Mesenteric fat pad (tissue), 1 donor: ENCODE data around the gene ADAMTS13. TPM values are rescaled to one million over a fixed set of nuclear protein-coding genes. Genes with fewer than 3 reads are reported as not detected.

Source experiments
- DNase-seq: peaks from one replicate; pipeline ENCODE4 v3.0.0-alpha.2; 2020; ENCODE audit warnings: low spot score
- total RNA-seq: library from RNA; stranded (reverse); fragmentation: NEBNext Ultra II Directional; extraction: Animal tissue kit (Norgen Biotek cat#: 25700); gene quantifications from one replicate; pipeline ENCODE4 v1.2.1, GENCODE V29; 2021
- donor health status: DM: yes; HTN: yes; CAD: no.

Gene ADAMTS13
- total RNA-seq, 1 donor from 2014 or later = 0.64 TPM

GRCh38 chr9:133505901-133506652, 83.9 kb downstream of the ADAMTS13 start:
- no peak for DNase-seq

GRCh38 chr9:133506653-133507038, 84.5 kb downstream of the ADAMTS13 start:
- DNase-seq = no peak

GRCh38 chr9:133507246-133507965, 85.2 kb downstream of the ADAMTS13 start:
- DNase-seq = no peak

DNA sequence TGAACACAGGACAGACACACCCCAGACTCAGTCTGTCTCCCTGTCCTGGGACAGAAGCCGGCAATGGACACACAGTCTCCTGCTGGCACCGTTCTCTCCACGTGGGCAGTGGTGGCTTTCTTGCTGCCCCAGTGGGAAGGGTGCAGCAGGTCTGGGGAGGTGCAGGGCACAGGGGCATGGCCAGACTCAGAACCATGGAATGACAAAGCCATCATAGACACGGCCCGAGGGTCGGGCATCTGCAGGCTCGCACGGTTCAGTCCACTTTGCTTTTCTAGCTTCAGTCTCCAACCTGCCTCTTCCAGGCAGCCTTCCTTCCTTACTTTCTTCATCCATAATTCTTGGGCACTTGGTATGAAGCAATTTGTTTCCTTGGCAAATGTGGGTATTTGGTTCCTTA, 85.9 kb downstream of the ADAMTS13 start:
- no peak for DNase-seq

Other genes with a start within 250 kb of the ADAMTS13 start
- gene OBP2B, start 213.1 kb upstream of the ADAMTS13 start, total RNA-seq = not detected
- gene ABO, start 147.2 kb upstream of the ADAMTS13 start, total RNA-seq = 2.3 TPM
- gene SURF6, start 86.2 kb upstream of the ADAMTS13 start, total RNA-seq = 15.8 TPM
- 25.6 TPM for gene MED22, start 74.2 kb upstream of the ADAMTS13 start, total RNA-seq
- gene RPL7A, start 74.1 kb upstream of the ADAMTS13 start, total RNA-seq = 1,535 TPM
- 30.8 TPM for gene SURF1, start 65.9 kb upstream of the ADAMTS13 start, total RNA-seq
- gene SURF2, start 65.8 kb upstream of the ADAMTS13 start, total RNA-seq = 13.5 TPM
- 211 TPM for gene SURF4, start 46.3 kb upstream of the ADAMTS13 start, total RNA-seq
- not detected for gene STKLD1, start 46.0 kb upstream of the ADAMTS13 start, total RNA-seq
- 13.1 TPM for gene REXO4, start 4.4 kb upstream of the ADAMTS13 start, total RNA-seq
- 9.3 TPM for gene CACFD1, start 37.6 kb downstream of the ADAMTS13 start, total RNA-seq
- 3.9 TPM for gene SLC2A6, start 56.7 kb downstream of the ADAMTS13 start, total RNA-seq
- not detected for gene MYMK, start 102.6 kb downstream of the ADAMTS13 start, total RNA-seq
- gene ADAMTSL2, start 112.3 kb downstream of the ADAMTS13 start, total RNA-seq = 2.5 TPM
- not detected for gene FAM163B, start 187.0 kb downstream of the ADAMTS13 start, total RNA-seq
- not detected for gene DBH, start 214.0 kb downstream of the ADAMTS13 start, total RNA-seq